ENCODE measurements around the gene GRIK5. TPM values are rescaled to one million over a fixed set of nuclear protein-coding genes. Genes with fewer than 3 reads are reported as not detected.

Gene GRIK5
- total RNA-seq, 2 donors from 2014 or later: 2.1 to 5.9 TPM

- no peaks in the 10 kb centered on the region for H3K36me3 ChIP-seq (replicated peaks in 1 of 2; ENCODE audit: insufficient read depth in 1 of 2, low read depth in 2 of 2)
- DNase-seq (no peak), ATAC-seq (no peak)
- intact Hi-C loops (cut with DNase I): no loop called here
- H3K9me3 ChIP-seq: no peaks in the 10 kb centered on the region
- H3K4me1 ChIP-seq: no peaks in the 10 kb centered on the region
- WGBS, 2 donors: 63% methylated on average over 6 to 11 of the region's 11 CpGs
- TF ChIP-seq CTCF (IDR thresholded peaks at IDR 0.05) (no peak), POLR2A (IDR thresholded peaks at IDR 0.05) (no peak)
- no peaks in the 10 kb centered on the region for H3K27me3 ChIP-seq
- no peak overlapping the region for H3K27ac ChIP-seq
- no peak overlapping the region for H3K4me3 ChIP-seq
These were observed 59.5 kb downstream of the GRIK5 start for GRCh38 chr19:42010245-42011126.

- no peak overlapping the region for H3K27ac ChIP-seq
- H3K4me1 ChIP-seq: no peaks in the 10 kb centered on the region
- no peaks in the 10 kb centered on the region for H3K27me3 ChIP-seq
- no peaks in the 10 kb centered on the region for H3K9me3 ChIP-seq
- 75 to 81% methylated on average over 10 of the region's 13 CpGs for WGBS, 2 donors
- no peak for ATAC-seq
- DNase-seq: no peak
- TF ChIP-seq CTCF (IDR thresholded peaks at IDR 0.05) (no peak), POLR2A (IDR thresholded peaks at IDR 0.05) (no peak)
- intact Hi-C loops (cut with DNase I): no loop called here
- no peaks in the 10 kb centered on the region for H3K36me3 ChIP-seq (replicated peaks in 1 of 2; ENCODE audit: insufficient read depth in 1 of 2, low read depth in 2 of 2)
- H3K4me3 ChIP-seq: no peak overlapping the region
These were observed 63.4 kb downstream of the GRIK5 start for GRCh38 chr19:42006569-42006968.

GRCh38 chr19:42005504-42005903 is 64.5 kb downstream of the GRIK5 start:
- Histone ChIP-seq H3K9me3 (no peaks in the 10 kb centered on the region), H3K27ac (no peak overlapping the region), H3K36me3 (replicated peaks in 1 of 2; ENCODE audit: insufficient read depth in 1 of 2, low read depth in 2 of 2) (no peaks in the 10 kb centered on the region), H3K27me3 (no peaks in the 10 kb centered on the region), H3K4me1 (no peaks in the 10 kb centered on the region), H3K4me3 (no peak overlapping the region)
- no peak for TF ChIP-seq CTCF (IDR thresholded peaks at IDR 0.05)
- intact Hi-C loops (cut with DNase I): no loop called here
- DNase-seq (no peak), ATAC-seq (no peak)
- 72 to 88% methylated on average over 10 to 22 of the region's 22 CpGs for WGBS, 2 donors

- Histone ChIP-seq H3K4me3 (no peak overlapping the region), H3K27ac (no peak overlapping the region), H3K4me1 (no peaks in the 10 kb centered on the region), H3K9me3 (no peaks in the 10 kb centered on the region), H3K36me3 (replicated peaks in 1 of 2; ENCODE audit: insufficient read depth in 1 of 2, low read depth in 2 of 2) (no peaks in the 10 kb centered on the region), H3K27me3 (peaks cover 0 to 7% of the 10 kb centered on the region in 2 donors)
- 49 to 65% methylated on average over 9 to 21 of the region's 21 CpGs for whole genome bisulfite sequencing, 2 donors
- DNase-seq (no peak), ATAC-seq (no peak)
- TF ChIP-seq CTCF (IDR thresholded peaks at IDR 0.05) (no peak), POLR2A (IDR thresholded peaks at IDR 0.05) (no peak)
- intact Hi-C loops (cut with DNase I): no loop called here
These were observed 66.3 kb downstream of the GRIK5 start for GRCh38 chr19:42003506-42004294.
